HG03196 (cell line): ENCODE measurements around the gene SEMA4D.
A peak's percentile ranks its signal among the peaks of the same experiment; 100 is the strongest.
"Not testable (repeated sequence)": the region's sequence is repeated elsewhere in the genome, so short reads cannot be mapped to it uniquely, and the experiment has no call there.

Experiments used
- ATAC-seq: cut with Tn5 transposase; IDR thresholded peaks from one replicate; pipeline ENCODE4 v1.9.1; 2021; ENCODE audit not compliant: unreplicated experiment

SEMA4D gene

DNA sequence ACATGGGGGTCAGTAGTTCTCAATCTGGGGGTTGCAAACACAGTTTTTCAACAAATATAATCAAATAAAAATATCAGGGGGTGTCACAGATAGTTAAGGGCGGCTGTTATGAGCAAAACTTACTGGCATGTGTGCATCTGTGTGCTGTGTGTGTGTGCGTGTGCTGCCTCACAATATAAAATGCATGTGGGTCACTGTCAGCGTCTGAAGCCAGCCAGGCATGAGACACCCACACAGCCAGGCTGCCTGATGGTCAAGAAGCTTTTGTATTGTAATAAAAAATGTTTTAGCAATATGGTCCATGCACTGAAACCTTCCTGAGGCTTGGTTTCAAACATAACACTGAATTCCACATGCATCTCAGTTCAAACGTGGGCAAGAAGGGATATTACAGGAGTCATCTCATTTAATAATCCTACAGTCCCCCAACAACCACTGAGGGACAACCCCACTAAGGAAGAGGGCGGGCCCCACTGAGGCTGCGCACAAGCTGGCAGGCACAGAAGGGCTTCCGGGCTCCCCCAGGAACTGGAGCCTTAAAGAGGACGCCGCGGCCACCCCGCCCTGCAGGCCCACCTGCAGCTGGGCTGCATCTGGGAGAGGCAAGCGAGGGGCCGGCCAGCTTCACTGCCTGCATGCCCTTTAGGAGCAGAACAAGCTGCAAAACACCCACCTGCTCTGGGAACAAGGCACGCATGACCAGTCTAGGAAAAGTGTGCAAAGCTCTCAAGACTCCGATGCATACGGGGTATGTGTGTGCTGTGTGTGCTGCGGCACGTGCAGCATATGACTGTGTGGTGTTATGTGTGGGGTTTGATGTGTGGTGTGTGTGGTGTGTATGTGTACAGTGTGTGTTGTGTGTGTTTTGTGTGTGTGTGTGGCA, 14.1 kb downstream of the SEMA4D start:
- peak; percentile 50 for ATAC-seq

DNA sequence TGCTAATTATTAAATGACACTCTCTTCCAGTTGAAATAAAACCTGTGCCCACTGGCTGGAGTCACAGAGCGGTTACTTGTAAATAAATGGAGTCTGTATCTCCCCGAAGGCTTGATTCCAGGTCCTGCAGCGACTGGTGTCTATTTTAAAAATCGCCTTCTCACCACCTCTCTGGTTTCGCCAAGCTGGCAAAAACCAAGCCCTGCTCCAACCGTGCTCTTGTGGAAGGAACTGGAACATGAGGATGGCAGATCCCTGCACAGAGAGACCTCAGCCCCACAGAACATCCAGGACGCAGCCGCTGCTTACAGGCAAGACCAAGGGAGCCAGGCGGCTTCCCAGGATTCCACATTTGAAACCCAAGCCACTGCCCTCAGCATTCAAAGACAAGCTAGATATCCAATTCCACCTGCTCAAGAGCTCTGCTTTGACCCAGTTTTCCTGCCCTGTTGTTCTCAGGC, 15.0 kb downstream of the SEMA4D start:
- ATAC-seq, result no peak

DNA sequence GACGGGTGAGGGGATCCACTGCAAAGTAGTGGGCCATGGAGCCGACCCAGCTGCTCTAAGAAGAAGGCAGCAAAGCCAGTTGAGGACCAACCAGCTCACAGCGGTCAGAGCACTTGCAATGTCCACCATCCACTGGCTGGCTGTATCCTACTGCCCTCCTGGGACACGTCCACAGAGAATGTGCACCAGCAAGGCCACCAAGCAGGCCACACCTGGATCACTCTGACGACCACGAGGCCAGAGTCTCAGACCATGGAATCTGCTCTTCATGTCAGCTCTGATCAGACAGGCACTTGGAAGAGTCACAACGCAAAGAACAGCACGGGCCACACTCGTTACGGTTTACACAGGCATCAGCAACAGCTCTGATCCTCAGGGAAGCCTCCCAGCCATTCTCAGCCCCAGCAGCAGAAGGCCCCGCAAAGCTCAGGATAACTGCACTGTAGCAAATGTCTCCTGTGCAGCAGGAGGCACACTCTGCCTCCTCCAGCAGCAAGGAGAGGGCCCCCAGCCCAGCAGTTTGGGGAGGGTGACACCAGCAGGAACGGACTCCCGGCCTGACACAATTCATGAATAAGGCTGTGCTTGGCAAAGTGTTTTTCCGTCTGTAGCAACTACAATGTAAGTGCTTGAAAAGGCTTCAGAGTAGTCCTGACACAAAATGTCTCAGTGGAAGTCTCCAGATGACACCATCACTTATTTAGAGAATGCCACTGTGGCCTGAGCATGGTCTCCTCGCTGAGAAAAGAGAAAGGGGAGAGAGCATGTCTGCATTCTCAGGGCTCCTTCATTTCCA, 15.7 kb downstream of the SEMA4D start:
- ATAC-seq, result no peak

DNA sequence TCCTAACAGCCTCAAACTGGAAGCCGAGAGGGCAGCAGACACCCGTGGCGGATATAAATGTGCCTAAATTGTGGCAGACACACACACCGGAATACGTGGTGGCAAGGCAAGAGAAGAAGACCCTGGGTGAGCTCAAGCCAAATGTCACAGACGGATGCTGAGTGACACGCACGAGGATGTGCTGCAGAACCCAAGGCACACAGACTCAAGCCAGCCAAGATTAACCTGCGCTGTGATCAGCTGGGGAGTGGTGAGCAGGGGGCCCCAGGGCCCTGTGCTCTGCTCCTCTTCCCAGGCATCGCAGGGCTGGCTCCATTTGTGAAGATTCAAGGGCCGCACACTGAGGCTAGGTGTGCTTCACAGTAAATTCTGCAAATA, 16.4 kb downstream of the SEMA4D start:
- ATAC-seq, result no peak

DNA sequence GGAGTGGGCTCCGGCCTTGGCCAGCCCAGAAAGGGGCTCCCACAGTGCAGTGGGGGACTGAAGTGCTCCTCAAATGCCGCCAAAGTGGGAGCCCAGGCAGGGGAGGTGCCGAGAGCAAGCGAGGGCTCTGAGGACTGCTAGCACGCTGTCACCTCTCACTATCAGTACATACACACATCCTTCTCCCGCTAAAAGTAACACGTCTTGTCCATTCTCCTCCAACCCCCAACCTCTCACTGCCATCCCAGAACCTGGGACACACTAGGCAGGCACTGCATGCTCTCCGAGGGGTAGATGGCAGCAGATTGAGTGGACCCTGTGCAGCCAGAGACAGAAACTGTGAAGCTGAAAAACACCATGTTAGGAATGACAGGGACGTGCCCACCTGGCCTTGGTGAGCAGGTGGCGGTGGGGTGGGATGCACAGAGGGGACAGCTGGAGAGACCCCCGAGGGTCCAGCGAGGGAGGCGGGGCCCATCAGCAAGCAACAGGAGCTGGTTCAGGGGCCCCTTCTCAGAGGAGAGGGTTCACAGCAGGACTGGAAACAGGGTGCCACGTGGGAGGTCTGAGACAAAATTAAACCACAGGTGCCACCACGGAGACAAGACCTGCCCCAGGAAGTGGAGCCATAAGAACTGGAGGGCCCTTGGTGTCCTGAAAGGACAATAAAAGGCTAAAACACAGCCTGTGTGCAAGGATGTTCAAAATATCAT, 16.9 kb downstream of the SEMA4D start:
- no peak for ATAC-seq

DNA sequence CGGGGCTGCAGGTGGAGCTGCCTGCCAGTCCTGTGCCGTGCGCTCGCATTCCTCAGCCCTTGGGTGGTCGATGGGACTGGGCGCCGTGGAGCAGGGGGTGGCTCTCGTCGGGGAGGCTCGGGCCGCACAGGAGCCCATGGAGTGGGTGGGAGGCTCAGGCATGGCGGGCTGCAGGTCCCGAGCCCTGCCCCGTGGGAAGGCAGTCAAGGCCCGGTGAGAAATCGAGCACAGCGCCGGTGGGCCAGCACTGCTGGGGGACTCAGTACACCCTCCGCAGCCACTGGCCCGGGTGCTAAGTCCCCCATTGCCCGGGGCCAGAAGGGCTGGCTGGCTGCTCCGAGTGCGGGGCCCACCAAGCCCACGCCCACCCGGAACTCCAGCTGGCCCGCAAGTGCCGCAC, 17.5 kb downstream of the SEMA4D start:
- ATAC-seq, result not testable (repeated sequence)

DNA sequence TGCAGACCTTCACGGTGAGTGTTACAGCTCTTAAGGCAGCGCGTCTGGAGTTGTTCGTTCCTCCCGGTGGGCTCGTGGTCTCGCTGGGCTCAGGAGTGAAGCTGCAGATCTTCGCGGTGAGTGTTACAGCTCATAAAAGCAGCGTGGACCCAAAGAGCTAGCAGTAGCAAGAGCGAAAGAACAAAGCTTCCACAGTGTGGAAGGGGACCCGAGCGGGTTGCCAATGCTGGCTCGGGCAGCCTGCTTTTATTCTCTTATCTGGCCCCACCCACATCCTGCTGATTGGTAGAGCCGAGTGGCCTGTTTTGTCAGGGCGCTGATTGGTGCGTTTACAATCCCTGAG, 18.3 kb downstream of the SEMA4D start:
- ATAC-seq, result not testable (repeated sequence)

DNA sequence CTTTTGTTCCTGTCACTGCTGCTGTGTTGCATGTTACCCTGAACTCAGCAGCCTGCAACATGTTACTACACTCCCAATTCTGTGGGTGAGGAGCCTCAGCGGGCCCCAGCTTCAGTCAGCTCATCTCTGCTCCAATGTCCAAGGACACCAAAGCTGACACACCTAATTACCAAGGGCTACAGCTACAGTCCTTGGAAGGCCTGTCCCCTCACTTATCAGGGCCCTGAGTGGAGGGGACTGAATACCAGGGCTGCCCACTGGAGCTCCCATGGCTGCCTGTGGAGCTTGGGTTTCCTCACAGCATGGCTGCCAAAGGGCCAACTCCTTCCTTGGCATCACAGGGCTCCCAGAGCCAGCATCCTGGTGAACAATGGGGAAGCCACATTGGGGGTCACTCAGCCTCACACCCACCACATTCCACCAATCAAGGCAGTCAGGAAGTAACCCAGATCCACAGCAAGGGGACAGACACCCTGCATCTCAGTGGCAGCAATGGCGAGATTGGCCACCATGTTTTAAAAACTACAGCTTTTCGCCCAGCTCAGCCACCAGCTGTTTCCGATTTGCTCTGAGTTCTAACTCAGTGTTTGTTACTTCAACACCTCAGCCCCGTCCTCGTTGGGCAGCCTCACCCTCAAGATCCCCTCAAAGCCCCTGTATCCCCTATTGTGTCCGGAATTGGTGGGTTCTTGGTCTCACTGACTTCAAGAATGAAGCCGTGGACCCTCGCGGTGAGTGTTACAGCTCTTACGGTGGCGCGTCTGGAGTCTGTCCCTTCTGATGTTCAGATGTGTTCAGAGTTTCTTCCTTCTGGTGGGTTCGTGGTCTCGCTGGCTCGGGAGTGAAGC, 18.9 kb downstream of the SEMA4D start:
- ATAC-seq, result no peak

DNA sequence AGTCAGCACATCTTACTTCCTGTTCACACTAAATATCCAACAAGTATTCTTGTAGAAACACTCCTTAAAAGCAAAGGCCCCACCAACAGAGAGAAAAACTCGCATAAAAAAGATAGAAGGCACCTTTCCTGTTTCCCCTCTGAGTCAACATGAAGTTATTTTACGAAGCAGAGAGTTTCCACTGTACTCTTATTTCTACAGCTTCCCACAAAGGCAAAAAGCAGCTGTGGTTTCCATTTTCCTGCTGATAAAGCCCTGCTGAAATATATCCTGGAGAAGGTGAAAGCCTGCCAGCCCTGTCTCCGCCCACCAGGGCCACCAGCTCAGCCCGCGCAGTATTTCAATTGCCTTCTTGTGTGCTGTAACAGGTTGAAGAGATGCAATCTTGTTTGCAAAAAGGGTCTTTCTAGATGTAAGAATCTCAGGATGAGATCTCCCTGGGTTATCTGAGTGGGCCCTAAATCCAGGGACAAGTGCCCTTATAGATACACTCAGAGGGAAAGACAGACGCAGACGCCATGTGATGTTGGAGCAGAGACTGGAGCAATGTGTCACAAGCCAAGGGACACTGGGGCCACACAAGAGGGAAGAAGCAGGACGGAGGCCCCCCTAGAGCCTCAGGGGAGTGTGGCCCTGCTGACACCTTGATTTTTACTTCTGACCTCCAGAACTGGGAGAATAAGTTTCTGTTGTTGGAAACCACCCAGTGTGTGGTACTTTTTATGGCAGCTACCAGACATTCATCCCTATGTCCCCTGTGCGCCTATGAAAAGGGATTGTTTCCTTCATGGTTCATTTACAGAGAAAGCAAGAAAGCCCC, 19.9 kb downstream of the SEMA4D start:
- ATAC-seq, result no peak

DNA sequence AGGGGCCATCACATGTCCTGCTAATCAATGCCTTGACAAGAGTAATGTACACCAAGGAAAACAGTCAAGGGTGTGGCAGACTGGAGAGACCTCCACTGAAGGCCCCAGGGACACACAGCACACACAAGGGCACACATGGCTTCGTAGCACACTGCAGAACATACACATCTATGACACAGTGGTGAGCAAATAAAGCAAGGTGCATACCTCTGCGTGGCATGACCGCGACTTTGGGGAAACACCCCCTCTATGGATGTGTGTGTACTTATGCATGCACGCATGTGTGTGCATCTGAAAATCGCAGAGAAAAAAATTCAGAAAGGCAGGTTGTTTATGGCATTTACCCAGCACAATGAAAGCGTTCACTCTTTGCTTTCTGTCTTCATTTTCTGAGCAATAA, 20.5 kb downstream of the SEMA4D start:
- no peak for ATAC-seq

DNA sequence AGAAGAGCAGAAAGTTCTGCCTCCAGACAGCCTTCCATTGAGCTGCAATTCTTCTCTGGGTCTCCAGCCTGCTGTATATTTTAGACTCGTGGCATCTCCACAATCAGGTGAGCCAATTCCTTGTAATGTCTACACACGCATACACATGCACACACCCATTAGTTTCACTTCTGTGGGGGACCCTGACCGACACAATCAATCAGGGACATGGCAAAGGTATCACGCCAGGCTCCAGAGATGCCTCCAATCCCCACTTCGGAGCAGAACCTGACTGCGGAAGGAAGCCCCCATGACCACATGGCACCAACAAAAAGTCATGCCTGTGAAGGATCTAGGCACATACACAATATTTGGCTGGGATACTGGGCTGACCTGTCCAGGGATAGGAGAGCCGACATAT, 21.4 kb downstream of the SEMA4D start:
- ATAC-seq, result no peak

DNA sequence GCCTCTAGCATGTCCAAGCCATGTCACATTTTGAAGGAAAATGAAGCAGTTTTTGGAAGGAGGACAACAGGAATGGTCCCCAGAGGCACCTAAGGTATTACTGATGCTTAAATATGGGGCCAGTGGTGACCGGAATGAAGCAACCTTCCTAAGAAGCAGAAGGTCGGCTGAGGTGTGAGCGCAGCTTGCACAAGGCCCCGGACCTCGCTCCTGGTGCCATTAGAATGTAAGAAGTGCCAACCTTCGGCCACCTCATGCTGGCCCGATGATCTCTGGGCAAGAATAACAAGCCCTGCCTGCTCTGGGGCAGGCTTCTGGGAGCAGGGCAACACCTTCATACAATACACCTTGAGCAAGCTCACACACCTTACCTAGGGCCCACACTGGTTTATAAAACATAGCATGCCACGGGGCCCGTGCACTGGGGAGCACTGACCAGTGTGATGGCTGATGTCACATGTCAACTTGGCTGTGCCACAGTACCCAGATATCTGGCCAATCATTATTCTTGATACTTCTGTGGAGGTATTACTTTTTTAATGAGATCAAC, 21.9 kb downstream of the SEMA4D start:
- no peak for ATAC-seq

DNA sequence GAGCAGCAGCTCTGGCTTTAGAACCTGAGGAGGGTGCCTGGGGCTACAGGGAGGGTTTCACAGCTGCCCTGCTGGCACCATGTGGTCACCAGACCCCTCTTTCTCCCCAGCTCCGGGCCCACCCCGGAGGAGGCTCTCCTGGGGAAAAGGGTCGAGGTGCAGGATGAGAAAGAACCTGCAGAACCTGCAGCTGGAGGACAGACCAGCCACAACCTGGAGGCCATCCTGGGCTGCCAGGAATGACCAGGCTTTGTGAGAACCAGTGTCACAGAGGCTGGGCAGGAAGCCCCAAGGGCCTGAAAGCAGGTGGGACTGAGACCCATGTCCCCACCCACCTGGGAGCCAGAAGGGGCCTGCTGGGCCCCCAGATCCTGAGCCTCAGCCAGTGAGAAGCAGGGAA, 23.0 kb downstream of the SEMA4D start:
- no peak for ATAC-seq

DNA sequence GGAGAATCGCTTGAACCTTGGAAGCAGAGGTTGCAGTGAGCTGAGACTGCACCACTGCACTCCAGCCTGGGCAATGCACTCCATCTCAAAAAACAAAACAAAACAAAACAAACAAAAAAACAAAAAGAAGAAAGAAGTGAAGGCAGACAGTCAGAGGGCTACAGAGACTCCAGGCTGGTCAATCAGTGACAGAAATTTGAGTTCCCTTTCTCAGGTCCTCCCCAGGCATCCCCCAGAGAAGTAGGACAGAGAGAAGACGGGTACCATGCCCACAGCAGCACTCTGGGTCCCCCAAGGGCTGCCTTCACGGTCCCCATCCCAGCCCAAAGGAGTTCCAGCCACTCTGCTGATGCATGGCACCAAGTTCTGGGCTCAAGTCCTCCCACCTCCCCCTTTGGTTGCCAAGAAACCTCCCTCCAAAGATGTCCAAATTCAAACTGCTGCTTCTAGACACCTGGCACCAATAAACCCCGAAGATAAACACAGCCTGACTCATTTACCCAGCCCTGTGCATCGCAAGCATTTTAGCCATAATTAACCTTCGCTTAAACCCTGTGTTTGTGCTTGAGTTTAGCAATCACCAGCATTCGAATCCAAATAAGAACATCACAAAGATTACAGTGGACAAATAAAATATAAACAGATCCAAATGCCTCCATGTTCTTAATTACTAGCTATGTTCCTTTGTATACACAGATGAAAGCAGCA, 24.0 kb downstream of the SEMA4D start:
- ATAC-seq, result no peak

DNA sequence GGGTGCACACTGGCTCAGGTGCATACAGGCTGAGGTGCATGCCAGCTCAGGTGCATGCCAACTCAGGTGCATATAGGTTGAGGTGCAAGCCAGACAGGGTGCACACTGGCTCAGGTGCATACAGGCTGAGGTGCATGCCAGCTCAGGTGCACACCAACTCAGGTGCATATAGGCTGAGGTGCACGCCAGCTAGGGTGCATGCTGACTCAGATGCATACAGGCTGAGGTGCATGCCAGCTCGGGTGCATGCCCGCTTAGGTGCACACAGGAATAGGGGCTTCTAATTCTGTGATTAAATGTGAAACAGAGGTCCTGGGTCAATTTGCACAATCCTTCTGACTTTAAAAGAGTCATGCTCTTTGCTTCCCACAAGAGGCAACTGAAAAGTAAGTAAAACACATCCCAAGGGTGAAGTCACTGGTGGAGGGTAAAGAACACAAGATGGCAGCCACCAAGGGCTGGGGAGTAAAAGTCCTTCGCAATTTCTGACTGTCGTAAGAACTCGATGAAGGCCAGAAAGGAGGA, 26.1 kb downstream of the SEMA4D start:
- not testable (repeated sequence) for ATAC-seq

DNA sequence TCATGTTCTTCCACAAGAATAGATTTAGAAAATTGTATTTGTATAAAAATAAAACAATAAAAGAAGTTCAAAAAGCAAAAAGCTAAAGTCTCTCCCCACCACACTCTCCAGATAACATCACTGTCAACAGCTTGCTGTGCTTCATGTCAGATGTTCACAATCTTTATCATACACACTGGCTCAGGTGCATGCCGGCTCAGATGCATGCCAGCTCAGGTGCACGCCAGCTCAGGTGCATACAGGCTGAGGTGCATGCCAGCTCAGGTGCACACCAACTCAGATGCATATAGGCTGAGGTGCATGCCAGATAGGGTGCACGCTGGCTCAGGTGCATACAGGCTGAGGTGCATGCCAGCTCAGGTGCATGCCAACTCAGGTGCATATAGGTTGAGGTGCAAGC, 26.5 kb downstream of the SEMA4D start:
- no peak for ATAC-seq

DNA sequence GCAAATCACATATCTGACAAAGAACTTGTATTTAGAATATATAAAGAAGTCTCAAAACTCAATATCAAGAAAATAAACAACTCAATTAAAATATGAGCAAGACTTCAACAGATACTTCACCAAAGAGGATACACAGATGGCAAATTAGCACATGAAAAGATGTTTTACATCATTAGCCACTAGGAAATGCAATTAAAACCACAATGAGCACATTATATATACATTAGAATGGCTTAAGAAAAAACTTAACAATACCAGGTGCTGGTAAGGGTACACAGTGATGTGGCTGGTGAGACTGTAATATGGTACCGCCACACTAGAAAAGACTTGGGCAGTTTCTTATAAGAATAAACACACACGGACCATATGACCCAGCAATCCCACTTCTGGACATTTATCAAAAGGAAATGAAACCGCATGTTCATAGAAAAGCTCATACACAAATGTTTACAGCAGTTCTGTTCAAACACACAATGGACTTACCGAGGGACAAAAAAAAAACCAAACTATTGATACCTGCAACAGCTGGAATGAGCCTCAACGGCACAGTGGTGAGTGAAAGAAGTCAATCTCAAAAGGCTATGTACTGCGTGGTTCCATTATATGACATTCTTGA, 27.6 kb downstream of the SEMA4D start:
- ATAC-seq, result no peak

DNA sequence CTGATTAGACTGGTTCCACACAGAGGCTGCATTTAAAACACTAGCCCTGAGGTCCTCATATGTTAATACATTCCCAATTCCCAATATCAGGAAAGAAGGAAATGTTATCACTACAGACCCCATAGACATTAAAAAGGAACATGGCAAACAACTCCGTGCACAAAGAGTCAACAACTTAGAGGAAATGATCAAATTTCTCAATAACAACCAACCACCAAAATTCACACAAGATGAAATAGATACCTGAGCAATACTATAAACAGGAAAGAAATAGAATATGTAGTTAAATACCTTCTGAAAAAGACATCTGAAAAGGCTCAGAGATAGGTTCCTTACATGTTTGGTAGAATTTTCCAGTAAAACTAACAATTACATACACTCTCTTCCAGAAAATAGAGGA, 28.9 kb downstream of the SEMA4D start:
- ATAC-seq, result no peak
